Fibroblast of pulmonary artery (primary cell): ENCODE data around the gene TOR3A.

Experiments
- DNase-seq: peaks from one replicate; pipeline ENCODE4 v3.0.0-alpha.2; 2010; ENCODE audit warnings: low read depth
- H3K4me3 ChIP-seq: replicated peaks from 2 replicates; pipeline ENCODE4 v1.5.1; 2011; ENCODE audit warnings: low read depth, mild to moderate bottlenecking, control low read depth, low read length, moderate library complexity
- TF ChIP-seq, protein P1 (sequence below): IDR thresholded peaks from 2 replicates; pipeline ENCODE4 v1.5.1; 2011; ENCODE audit warnings: mild to moderate bottlenecking, control low read depth, low read length, inconsistent platforms; ENCODE audit errors: missing control alignments

TOR3A gene

DNA sequence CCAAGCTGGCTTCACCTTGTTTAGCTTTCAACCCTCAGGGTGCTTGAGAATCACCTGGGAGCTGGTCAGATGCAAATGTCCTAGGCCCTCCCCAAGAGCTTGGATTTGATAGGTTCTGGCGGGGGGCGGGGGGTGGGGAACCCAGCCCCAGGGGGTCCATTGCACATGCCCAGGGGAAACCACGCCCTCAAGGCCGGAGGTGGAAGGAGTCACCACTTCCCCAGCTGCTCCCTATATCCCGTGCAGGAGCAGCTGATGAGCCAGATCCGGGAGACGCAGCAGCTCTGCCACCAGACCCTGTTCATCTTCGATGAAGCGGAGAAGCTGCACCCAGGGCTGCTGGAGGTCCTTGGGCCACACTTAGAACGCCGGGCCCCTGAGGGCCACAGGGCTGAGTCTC is 5.8 kb downstream of the TOR3A start:
- peak; percentile 17 for DNase-seq
- TF ChIP-seq, protein P1, sequence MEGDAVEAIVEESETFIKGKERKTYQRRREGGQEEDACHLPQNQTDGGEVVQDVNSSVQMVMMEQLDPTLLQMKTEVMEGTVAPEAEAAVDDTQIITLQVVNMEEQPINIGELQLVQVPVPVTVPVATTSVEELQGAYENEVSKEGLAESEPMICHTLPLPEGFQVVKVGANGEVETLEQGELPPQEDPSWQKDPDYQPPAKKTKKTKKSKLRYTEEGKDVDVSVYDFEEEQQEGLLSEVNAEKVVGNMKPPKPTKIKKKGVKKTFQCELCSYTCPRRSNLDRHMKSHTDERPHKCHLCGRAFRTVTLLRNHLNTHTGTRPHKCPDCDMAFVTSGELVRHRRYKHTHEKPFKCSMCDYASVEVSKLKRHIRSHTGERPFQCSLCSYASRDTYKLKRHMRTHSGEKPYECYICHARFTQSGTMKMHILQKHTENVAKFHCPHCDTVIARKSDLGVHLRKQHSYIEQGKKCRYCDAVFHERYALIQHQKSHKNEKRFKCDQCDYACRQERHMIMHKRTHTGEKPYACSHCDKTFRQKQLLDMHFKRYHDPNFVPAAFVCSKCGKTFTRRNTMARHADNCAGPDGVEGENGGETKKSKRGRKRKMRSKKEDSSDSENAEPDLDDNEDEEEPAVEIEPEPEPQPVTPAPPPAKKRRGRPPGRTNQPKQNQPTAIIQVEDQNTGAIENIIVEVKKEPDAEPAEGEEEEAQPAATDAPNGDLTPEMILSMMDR: no peak
- no peak overlapping the region for H3K4me3 ChIP-seq

DNA sequence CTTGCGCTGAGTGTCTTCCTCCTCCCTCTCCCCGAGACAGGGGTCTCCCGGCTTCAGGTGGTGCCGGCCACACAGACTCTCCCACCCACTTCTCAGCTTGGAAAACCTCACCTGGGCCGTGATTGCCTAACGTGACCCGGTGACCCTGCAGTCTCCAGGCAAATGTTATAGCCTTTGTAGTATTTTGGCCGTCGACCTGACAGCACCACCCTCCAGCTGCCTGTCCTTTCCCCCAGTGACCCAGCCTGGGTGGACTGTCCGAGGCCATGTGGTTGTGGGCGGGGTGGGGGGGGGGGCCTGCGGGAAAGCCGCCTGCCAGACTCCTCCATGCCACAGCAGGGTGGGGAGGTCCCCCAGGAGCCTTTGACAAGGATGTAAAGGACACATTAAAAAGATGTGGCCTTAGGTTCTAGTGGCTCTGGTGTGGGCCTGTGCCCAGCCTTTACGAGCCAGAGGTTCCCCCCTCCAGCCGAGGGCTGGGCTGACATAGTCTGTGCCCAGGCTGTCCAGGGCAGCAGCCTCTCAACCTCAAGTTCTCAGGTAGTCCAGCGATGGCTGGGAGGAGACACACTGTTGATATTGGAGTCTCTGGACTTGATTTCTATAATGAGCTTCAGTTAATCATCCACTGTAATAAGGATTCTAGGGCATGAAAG is 8.1 kb downstream of the TOR3A start:
- TF ChIP-seq, protein P1: no peak
- H3K4me3 ChIP-seq: no peak overlapping the region
- DNase-seq: no peak

DNA sequence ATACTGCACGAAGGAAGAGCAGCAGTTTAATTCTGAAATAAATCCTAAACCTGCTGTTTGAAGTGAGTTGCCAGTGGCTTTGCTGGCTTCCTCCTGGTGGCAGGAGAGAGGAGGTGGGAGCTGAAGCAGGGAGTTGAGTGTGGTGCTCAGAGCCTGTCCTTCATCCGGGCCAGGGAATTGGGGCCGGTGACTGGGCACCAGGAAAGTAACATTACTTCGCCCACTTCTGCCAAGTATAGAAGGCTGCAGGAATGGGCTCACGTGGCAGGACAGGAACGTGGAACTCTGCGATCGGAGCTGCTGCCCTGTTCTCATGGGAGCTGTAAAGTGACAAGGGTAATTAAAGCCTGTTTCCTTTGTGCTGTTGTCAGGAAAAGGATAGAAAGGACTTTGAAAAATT is 8.7 kb downstream of the TOR3A start:
- TF ChIP-seq, protein P1: no peak
- no peak overlapping the region for H3K4me3 ChIP-seq
- DNase-seq: no peak

DNA sequence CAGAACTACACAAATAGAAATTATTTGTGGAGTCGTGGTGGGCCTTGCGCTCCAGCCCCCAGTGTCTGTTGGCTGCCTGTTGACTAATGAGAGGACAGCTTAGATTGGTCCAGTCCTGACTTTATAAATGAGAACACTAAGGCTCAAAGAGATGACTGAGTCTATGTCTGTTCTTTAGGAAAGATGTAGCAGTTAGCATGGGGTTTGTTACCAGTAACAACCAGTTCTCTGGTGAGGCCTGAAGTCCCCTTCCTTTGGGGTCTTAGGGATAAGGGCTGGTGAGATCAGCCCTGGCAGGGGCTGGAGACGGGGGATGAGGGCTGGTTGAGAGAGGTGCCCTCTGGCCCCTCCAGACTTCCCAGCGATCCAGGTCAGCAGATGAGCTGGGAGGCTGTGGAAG is 9.1 kb downstream of the TOR3A start:
- TF ChIP-seq, protein P1: no peak
- H3K4me3 ChIP-seq: no peak overlapping the region
- DNase-seq: no peak

DNA sequence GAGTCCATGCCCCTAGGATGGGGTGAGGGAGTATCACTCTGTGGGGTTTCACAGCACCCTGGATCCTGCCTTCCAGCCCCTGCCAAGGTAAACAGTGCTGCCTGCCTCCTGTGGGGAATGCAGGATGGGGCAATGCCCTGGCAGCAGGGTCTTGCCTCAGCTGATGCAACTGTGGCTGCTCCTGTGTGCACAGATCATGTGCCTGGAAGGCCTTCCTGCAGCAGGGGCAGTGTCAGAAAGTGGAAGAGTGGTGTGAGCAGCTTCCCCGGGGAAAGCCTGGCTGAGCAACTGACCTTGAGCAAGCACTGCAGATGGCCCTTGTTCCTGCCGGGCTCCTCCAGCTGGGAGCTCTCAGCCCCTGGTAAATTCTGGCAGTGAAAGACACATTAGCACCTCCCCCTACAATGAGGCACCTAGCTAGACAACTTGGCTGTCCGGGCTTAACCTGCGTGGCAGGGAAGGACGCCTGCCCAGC is 9.9 kb downstream of the TOR3A start:
- TF ChIP-seq, protein P1: no peak
- peak; percentile 75 for DNase-seq
- no peak overlapping the region for H3K4me3 ChIP-seq

DNA sequence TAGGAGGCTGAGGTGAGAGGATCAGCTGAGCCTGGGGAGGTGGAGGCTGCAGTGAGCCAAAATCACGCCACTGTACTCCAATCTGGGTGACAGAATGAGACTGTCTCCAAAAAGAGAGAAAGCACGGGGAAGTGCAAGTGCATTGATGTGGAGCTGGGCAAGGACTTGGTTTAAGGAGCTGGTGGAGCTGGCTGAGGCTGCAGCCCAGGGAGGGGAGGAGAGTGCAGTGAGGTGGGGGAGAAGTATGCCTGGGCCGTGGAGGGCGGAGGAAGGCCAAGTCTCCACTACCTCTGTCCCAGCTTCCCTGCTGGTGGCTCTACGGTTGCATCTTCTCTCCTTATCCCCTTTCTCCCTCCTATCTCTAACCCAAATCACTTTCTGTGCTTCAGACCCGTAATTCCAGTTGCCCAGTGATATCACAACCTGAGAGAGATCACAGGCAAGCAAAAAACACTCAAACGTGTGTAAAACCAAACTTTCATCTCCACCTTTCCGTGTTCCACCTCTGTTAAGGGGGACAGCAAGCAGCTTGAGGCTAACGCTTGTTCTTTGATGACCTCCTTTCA is 11.1 kb downstream of the TOR3A start:
- no peak for DNase-seq
- TF ChIP-seq, protein P1: no peak
- no peak overlapping the region for H3K4me3 ChIP-seq

DNA sequence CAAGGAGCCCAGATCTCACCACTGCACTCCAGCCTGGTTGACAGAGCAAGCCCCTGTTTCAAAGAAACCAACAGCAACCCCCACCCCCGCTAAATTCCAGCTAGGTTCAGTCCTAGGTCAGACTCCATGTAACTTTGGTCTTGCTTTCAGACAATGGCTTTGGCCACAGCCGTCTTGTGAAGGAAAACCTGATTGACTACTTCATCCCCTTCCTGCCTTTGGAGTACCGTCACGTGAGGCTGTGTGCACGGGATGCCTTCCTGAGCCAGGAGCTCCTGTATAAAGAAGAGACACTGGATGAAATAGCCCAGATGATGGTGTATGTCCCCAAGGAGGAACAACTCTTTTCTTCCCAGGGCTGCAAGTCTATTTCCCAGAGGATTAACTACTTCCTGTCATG is 12.9 kb downstream of the TOR3A start:
- no peak for DNase-seq
- no peak overlapping the region for H3K4me3 ChIP-seq
- TF ChIP-seq, protein P1: no peak
